ENCODE measurements around the gene IQCH. TPM values are rescaled to one million over a fixed set of nuclear protein-coding genes. Genes with fewer than 3 reads are reported as not detected.
"Not testable (repeated sequence)": the region's sequence is repeated elsewhere in the genome, so short reads cannot be mapped to it uniquely, and the experiment has no call there.

IQCH gene
- total and polyA plus RNA-seq, 4 experiments from 2014 or later: 0.99 to 2.1 (median 1.5) TPM

DNA sequence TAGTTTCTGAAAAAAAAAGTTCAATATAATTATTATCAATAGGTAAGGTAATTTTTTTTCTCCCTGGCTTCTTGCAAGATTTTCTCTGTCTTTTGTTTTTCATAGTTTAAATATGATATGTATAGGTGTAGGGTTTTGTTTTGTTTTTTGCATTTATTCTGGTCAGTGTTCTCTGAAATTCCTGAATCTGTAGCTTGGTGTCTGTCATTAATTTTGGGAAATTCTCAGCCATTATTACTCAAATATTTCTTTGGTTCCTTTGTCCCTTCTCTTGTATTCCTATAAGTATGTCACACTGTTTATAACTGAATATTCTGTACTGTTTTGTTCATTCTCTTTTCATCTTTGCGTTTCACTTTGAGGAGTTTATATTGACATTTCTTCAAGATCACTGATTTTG, 22.1 kb downstream of the IQCH start:
- intact Hi-C loops (cut with micrococcal nuclease): no loop called here
- DNase-seq: no peak
- H3K4me3 ChIP-seq (ENCODE audit: low read length in 2 of 2): no peak overlapping the region
- CTCF ChIA-PET (ENCODE audit: partially characterized antibody): interaction anchor here (0.6 to 1.1 kb wide), 2 partner anchors 254 to 948 kb away, joined by 3 read pairs; no protein-coding TSS in a partner anchor
- H3K27ac ChIP-seq (ENCODE audit: low read depth, low read length): no peak overlapping the region
- H3K27me3 Mint-ChIP-seq: no peaks in the 10 kb centered on the region
- H3K9me3 ChIP-seq (ENCODE audit: control insufficient read depth in 1 of 2, low read length in 2 of 2): peaks cover 0 to 5% of the 10 kb centered on the region in 2 donors
- peaks cover 0 to 13% of the 10 kb centered on the region in 2 donors for H3K36me3 Mint-ChIP-seq
- no peak overlapping the region for H3K4me3 Mint-ChIP-seq
- H3K27ac Mint-ChIP-seq: peak overlapping the region in 1 of 7 donors; percentile 44
- H3K36me3 ChIP-seq (ENCODE audit: insufficient read depth, low read length): no peaks in the 10 kb centered on the region
- H3K4me1 Mint-ChIP-seq: no peaks in the 10 kb centered on the region
- H3K4me1 ChIP-seq (ENCODE audit: insufficient read depth, low read length): no peaks in the 10 kb centered on the region
- POLR2A ChIA-PET (ENCODE audit: partially characterized antibody): no interaction called here
- H3K9me3 Mint-ChIP-seq: peaks cover 3 to 21% (median 15%) of the 10 kb centered on the region in 8 donors
- no peaks in the 10 kb centered on the region for H3K27me3 ChIP-seq (ENCODE audit: insufficient read depth, low read length)

DNA sequence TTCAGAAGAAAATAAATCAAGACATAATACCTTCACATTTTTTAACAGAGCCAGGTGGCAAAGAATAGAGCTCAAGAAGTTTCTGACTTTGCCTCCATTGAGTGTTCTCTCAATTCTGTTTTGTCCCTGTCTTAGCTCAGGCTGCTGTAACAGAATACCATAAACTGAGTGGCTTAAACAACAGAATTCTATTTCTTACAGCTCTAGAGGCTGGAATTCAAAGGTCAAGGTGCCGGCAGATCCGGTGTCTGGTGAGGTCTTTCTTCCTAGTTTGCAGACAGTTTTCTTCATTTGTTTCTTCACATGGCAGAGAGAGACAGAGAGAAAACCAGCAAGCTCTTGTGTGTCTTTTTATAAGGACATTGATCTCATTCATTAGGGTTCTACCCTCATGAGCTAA, 25.6 kb downstream of the IQCH start:
- H3K4me3 Mint-ChIP-seq: no peak overlapping the region
- POLR2A ChIA-PET (ENCODE audit: partially characterized antibody): no interaction called here

DNA sequence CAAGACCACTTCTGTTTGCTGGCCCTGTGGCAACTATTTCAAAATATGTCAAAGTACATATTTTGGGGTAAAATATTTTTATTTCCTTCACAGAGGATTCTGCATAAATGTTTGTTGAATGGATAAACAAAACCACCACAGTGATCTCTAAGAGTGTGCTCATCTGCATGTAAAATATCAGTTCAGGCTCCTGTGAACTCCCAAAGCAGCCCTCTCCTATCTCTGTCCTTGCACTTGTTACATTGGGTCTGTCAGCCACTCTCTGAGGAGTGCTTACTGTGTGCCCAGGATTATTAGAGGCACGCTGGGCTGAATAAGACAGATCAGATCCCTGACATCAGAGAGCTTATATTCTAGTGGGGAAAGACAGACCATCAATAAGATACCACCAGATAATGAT, 27.1 kb downstream of the IQCH start:
- no peaks in the 10 kb centered on the region for H3K27me3 Mint-ChIP-seq
- H3K9me3 Mint-ChIP-seq: peaks cover 0 to 11% (median 6%) of the 10 kb centered on the region in 8 donors
- no peaks in the 10 kb centered on the region for H3K4me1 Mint-ChIP-seq
- no peak for DNase-seq
- Histone ChIP-seq H3K9me3 (ENCODE audit: control insufficient read depth in 1 of 2, low read length in 2 of 2) (no peaks in the 10 kb centered on the region), H3K4me1 (ENCODE audit: insufficient read depth, low read length) (no peaks in the 10 kb centered on the region), H3K4me3 (ENCODE audit: low read length in 2 of 2) (no peak overlapping the region), H3K27ac (ENCODE audit: low read depth, low read length) (no peak overlapping the region), H3K36me3 (ENCODE audit: insufficient read depth, low read length) (no peaks in the 10 kb centered on the region), H3K27me3 (ENCODE audit: insufficient read depth, low read length) (no peaks in the 10 kb centered on the region)
- ChIA-PET POLR2A (ENCODE audit: partially characterized antibody) (no interaction called here), CTCF (ENCODE audit: partially characterized antibody) (interaction anchor here (0.7 kb wide), 1 partner anchor 41 kb away, joined by 4 read pairs; no protein-coding TSS in a partner anchor)
- no peak overlapping the region for H3K4me3 Mint-ChIP-seq
- H3K36me3 Mint-ChIP-seq: peaks cover 0 to 4% of the 10 kb centered on the region in 2 donors
- no peak overlapping the region for H3K27ac Mint-ChIP-seq
- intact Hi-C loops (cut with micrococcal nuclease): no loop called here

More for the DNA sequence above, 25.6 kb downstream of the IQCH start:
- intact Hi-C loops (cut with micrococcal nuclease): no loop called here
- peaks cover 0 to 5% (median 1%) of the 10 kb centered on the region in 8 donors for H3K9me3 Mint-ChIP-seq
- Histone ChIP-seq H3K4me3 (ENCODE audit: low read length in 2 of 2) (no peak overlapping the region), H3K27ac (ENCODE audit: low read depth, low read length) (no peak overlapping the region), H3K9me3 (ENCODE audit: control insufficient read depth in 1 of 2, low read length in 2 of 2) (no peaks in the 10 kb centered on the region), H3K36me3 (ENCODE audit: insufficient read depth, low read length) (no peaks in the 10 kb centered on the region), H3K27me3 (ENCODE audit: insufficient read depth, low read length) (no peaks in the 10 kb centered on the region), H3K4me1 (ENCODE audit: insufficient read depth, low read length) (no peaks in the 10 kb centered on the region)
- H3K27me3 Mint-ChIP-seq: no peaks in the 10 kb centered on the region
- H3K27ac Mint-ChIP-seq: no peak overlapping the region
- CTCF ChIA-PET (ENCODE audit: partially characterized antibody): interaction anchor here (1.0 to 1.7 kb wide), 2 partner anchors 25 to 119 kb away, joined by 3 to 4 read pairs; no protein-coding TSS in a partner anchor
- H3K36me3 Mint-ChIP-seq: no peaks in the 10 kb centered on the region
- H3K4me1 Mint-ChIP-seq: no peaks in the 10 kb centered on the region
- DNase-seq: no peak

DNA sequence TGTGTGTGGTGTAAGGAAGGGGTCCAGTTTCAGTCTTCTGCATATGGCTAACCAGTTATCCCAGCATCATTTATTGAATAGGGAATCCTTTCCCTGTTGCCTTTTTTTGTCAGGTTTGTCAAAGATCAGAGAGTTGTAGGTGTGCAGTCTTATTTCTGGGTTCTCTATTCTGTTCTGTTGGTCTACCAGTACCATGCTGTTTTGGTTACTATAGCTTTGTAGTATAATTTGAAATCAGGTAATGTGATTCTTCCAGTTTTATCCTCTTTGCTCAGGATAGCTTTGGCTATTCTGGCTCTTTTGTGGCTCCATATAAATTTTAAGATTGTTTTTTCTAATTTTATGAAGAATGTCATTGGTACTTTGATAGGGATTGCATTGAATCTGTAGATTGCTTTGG, 31.0 kb downstream of the IQCH start:
- H3K27me3 Mint-ChIP-seq; H3K4me3 ChIP-seq (ENCODE audit: low read length in 2 of 2); POLR2A ChIA-PET (ENCODE audit: partially characterized antibody); H3K4me1 Mint-ChIP-seq; H3K9me3 ChIP-seq (ENCODE audit: control insufficient read depth in 1 of 2, low read length in 2 of 2); DNase-seq; H3K36me3 Mint-ChIP-seq; H3K36me3 ChIP-seq (ENCODE audit: insufficient read depth, low read length); H3K27ac ChIP-seq (ENCODE audit: low read depth, low read length); H3K27me3 ChIP-seq (ENCODE audit: insufficient read depth, low read length); intact Hi-C loops (cut with micrococcal nuclease); CTCF ChIA-PET (ENCODE audit: partially characterized antibody); H3K4me3 Mint-ChIP-seq; H3K4me1 ChIP-seq (ENCODE audit: insufficient read depth, low read length): not testable (repeated sequence)
- Mint-ChIP-seq H3K9me3 (peaks cover 0 to 11% (median 6%) of the 10 kb centered on the region in 8 donors), H3K27ac (peak overlapping the region in 1 of 7 donors; percentile 45)

DNA sequence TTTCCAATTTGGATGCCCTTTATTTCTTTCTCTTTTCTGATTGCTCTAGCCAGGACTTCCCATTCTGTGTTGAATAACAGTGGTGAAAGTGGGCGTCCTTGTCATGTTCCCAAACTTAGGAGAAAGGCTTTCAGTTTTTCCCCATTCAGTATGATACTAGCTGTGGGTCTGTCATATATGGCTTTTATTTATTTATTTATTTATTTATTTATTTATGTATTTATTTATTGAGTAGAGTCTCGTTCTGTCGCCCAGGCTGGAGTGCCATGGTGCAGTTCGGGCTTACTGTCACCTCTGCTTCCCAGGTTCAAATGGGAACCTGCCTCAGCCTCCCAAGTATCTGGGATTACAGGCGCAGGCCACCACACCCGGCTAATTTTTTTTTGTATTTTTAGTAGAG, 31.8 kb downstream of the IQCH start:
- H3K4me1 Mint-ChIP-seq; H3K4me3 ChIP-seq (ENCODE audit: low read length in 2 of 2); intact Hi-C loops (cut with micrococcal nuclease); H3K4me1 ChIP-seq (ENCODE audit: insufficient read depth, low read length); H3K27me3 Mint-ChIP-seq; H3K36me3 ChIP-seq (ENCODE audit: insufficient read depth, low read length); H3K27ac Mint-ChIP-seq; H3K4me3 Mint-ChIP-seq; H3K27me3 ChIP-seq (ENCODE audit: insufficient read depth, low read length); CTCF ChIA-PET (ENCODE audit: partially characterized antibody); H3K36me3 Mint-ChIP-seq; H3K27ac ChIP-seq (ENCODE audit: low read depth, low read length); H3K9me3 ChIP-seq (ENCODE audit: control insufficient read depth in 1 of 2, low read length in 2 of 2); POLR2A ChIA-PET (ENCODE audit: partially characterized antibody); DNase-seq: not testable (repeated sequence)
- peaks cover 0 to 11% (median 6%) of the 10 kb centered on the region in 8 donors for H3K9me3 Mint-ChIP-seq

DNA sequence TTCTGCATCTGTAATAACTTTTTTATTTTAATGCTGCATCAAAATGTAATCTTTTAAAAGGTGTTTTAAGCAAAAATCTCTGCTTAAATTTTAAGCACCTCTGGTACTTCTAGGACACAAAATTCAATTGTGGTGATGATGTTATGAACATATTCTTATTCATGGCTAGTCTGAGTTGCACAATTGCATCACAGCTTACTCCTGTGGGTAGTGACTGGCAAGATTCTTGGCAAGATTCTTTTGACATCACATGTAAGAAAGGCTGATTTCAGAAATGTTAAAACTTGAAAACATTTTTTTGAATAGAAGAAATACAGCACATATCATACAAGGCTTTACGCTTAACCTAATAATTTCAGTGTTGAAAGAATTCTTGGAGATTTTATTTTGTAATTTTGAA, 35.7 kb downstream of the IQCH start:
- H3K36me3 ChIP-seq (ENCODE audit: insufficient read depth, low read length): no peaks in the 10 kb centered on the region
- no peak overlapping the region for H3K4me3 ChIP-seq (ENCODE audit: low read length in 2 of 2)
- Mint-ChIP-seq H3K9me3 (peaks cover 0 to 9% (median 3%) of the 10 kb centered on the region in 8 donors), H3K36me3 (peaks cover 0 to 3% of the 10 kb centered on the region in 2 donors), H3K4me1 (no peaks in the 10 kb centered on the region), H3K27ac (no peak overlapping the region), H3K4me3 (no peak overlapping the region), H3K27me3 (no peaks in the 10 kb centered on the region)
- H3K4me1 ChIP-seq (ENCODE audit: insufficient read depth, low read length): no peaks in the 10 kb centered on the region
- H3K27me3 ChIP-seq (ENCODE audit: insufficient read depth, low read length): no peaks in the 10 kb centered on the region
- H3K27ac ChIP-seq (ENCODE audit: low read depth, low read length): no peak overlapping the region
- ChIA-PET CTCF (ENCODE audit: partially characterized antibody) (no interaction called here), POLR2A (ENCODE audit: partially characterized antibody) (interaction anchor here (0.5 kb wide), 1 partner anchor 194 kb away, joined by 4 read pairs; no protein-coding TSS in a partner anchor)
- no peak for DNase-seq
- H3K9me3 ChIP-seq (ENCODE audit: control insufficient read depth in 1 of 2, low read length in 2 of 2): no peaks in the 10 kb centered on the region
- intact Hi-C loops (cut with micrococcal nuclease): no loop called here

DNA sequence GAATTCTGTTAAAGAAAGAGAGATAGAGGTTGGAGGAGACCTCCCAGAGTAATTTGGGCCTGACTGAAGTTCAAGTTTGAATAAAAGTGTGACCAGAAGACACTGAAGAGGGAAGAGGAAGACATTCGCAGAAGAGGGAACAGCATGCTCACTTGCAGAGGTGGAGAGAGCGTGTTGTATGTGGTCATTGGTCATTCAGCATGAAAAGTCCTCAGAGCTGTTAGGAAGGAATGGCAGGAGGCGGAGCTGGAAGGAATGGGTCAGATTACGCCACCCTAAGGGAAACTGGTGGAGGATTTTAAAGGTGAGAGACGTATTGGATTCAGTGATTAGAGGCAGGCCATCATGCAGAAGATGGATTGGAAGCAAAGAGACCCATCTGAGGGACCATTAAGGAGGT, 41.6 kb downstream of the IQCH start:
- H3K36me3 Mint-ChIP-seq: no peaks in the 10 kb centered on the region
- no peak overlapping the region for H3K4me3 Mint-ChIP-seq
- no peaks in the 10 kb centered on the region for H3K4me1 Mint-ChIP-seq
- Histone ChIP-seq H3K27ac (ENCODE audit: low read depth, low read length) (no peak overlapping the region), H3K9me3 (ENCODE audit: control insufficient read depth in 1 of 2, low read length in 2 of 2) (no peaks in the 10 kb centered on the region), H3K27me3 (ENCODE audit: insufficient read depth, low read length) (no peaks in the 10 kb centered on the region), H3K4me3 (ENCODE audit: low read length in 2 of 2) (no peak overlapping the region), H3K4me1 (ENCODE audit: insufficient read depth, low read length) (no peaks in the 10 kb centered on the region), H3K36me3 (ENCODE audit: insufficient read depth, low read length) (no peaks in the 10 kb centered on the region)
- H3K9me3 Mint-ChIP-seq: peaks cover 0 to 1% (median 0%) of the 10 kb centered on the region in 8 donors
- ChIA-PET POLR2A (ENCODE audit: partially characterized antibody) (interaction anchor here (1.1 kb wide), 1 partner anchor 258 kb away, joined by 3 read pairs; no protein-coding TSS in a partner anchor), CTCF (ENCODE audit: partially characterized antibody) (no interaction called here)
- peaks cover 0 to 5% of the 10 kb centered on the region in 2 donors for H3K27me3 Mint-ChIP-seq
- H3K27ac Mint-ChIP-seq: no peak overlapping the region
- intact Hi-C loops (cut with micrococcal nuclease): no loop called here
- DNase-seq: no peak
